ENCODE measurements around the gene THRB.

DNA sequence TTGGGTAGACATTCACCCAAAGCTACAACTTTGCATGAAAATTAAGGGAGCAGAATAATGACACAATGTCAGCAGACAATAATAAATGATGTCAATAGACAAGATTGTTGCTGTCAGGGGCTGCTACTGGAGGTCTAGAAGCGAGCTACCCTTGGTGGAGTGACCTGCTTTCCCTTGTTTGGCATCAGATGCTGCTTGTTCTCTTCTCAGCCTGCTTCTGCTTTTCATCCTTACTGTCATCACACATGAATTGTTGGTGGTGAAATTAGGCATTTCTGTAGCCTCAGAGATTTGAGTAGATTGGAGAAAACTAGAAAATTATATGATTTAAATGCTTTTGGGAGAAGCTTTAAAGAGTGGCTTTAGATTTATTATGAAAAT, 355.8 kb downstream of the THRB start:
- TF ChIP-seq POLR2A (IDR thresholded peaks at IDR 0.05) (no peak), POLR2AphosphoS5 (IDR thresholded peaks at IDR 0.05) (no peak)
- TF ChIP-seq, protein P1, sequence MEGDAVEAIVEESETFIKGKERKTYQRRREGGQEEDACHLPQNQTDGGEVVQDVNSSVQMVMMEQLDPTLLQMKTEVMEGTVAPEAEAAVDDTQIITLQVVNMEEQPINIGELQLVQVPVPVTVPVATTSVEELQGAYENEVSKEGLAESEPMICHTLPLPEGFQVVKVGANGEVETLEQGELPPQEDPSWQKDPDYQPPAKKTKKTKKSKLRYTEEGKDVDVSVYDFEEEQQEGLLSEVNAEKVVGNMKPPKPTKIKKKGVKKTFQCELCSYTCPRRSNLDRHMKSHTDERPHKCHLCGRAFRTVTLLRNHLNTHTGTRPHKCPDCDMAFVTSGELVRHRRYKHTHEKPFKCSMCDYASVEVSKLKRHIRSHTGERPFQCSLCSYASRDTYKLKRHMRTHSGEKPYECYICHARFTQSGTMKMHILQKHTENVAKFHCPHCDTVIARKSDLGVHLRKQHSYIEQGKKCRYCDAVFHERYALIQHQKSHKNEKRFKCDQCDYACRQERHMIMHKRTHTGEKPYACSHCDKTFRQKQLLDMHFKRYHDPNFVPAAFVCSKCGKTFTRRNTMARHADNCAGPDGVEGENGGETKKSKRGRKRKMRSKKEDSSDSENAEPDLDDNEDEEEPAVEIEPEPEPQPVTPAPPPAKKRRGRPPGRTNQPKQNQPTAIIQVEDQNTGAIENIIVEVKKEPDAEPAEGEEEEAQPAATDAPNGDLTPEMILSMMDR (IDR thresholded peaks at IDR 0.05): no peak

Data from upper lobe of left lung (tissue), 4 donors.